MCF 10A (cell line): Measurements from ENCODE around the gene HS2ST1. TPM values are rescaled to one million over a fixed set of nuclear protein-coding genes. Genes with fewer than 3 reads are reported as not detected.

Experiments
- BruUV-seq: library from RNA; stranded (reverse); fragments of 400-500 nt; replicated peaks from 2 replicates; lab custom pipeline; 2021; lab: Mats Ljungman, UMichigan
- CTCF ChIA-PET: fragments of 300-600 bp; sonication (Branson Sonifier 250); formaldehyde crosslinking; extraction: SDS; loops from one replicate; lab custom pipeline; 2021; ENCODE audit warnings: antibody characterized with exemption, inconsistent platforms; lab: Yijun Ruan, JAX
- POLR2A ChIA-PET: fragments of 300-600, 350-650 bp; sonication (Branson Sonifier 250); formaldehyde crosslinking; extraction: SDS; loops from one replicate; lab custom pipeline; 2020; ENCODE audit warnings: antibody characterized with exemption, inconsistent platforms; lab: Yijun Ruan, JAX
- DNase-seq: peaks from one replicate; pipeline ENCODE4 v3.0.0-alpha.2; 2018; ENCODE audit not compliant: unreplicated experiment
- H3K27ac Mint-ChIP-seq: one replicate; pipeline ENCODE4 v1.8.0; 2022; ENCODE audit warnings: mild to moderate bottlenecking, low read depth, mixed read lengths; ENCODE audit not compliant: unreplicated experiment
- H3K27me3 Mint-ChIP-seq: one replicate; pipeline ENCODE4 v1.8.0; 2022; ENCODE audit warnings: mixed read lengths; ENCODE audit not compliant: insufficient read depth, unreplicated experiment
- H3K36me3 Mint-ChIP-seq: one replicate; pipeline ENCODE4 v1.8.0; 2022; ENCODE audit warnings: mild to moderate bottlenecking, moderate library complexity, mixed read lengths; ENCODE audit not compliant: insufficient read depth, unreplicated experiment
- H3K4me1 Mint-ChIP-seq: one replicate; pipeline ENCODE4 v1.8.0; 2022; ENCODE audit warnings: mixed read lengths; ENCODE audit not compliant: insufficient read depth, unreplicated experiment
- H3K4me3 Mint-ChIP-seq: one replicate; pipeline ENCODE4 v1.8.0; 2022; ENCODE audit warnings: mild to moderate bottlenecking, moderate library complexity, mixed read lengths; ENCODE audit not compliant: unreplicated experiment
- H3K9me3 Mint-ChIP-seq: one replicate; pipeline ENCODE4 v1.8.0; 2022; ENCODE audit warnings: mixed read lengths; ENCODE audit not compliant: unreplicated experiment
- CTCF ChIP-seq: fragments of 200-600 bp; IDR thresholded peaks from one replicate; pipeline ENCODE4 v1.8.0; 2022; ENCODE audit warnings: antibody characterized with exemption, mild to moderate bottlenecking; ENCODE audit not compliant: unreplicated experiment
- intact Hi-C: fragments of 100-400 bp; cut with micrococcal nuclease; formaldehyde crosslinking; loops from 2 replicates; pipeline ENCODE4 v1.14.1; 2022
- total RNA-seq: library from RNA; stranded (reverse); gene quantifications from 2 replicates; pipeline ENCODE4 v1.2.3, GENCODE V29; 2022

HS2ST1 gene
- total RNA-seq, 1 experiment from 2014 or later: 20.4 TPM

GRCh38 chr1:87100271-87100670, 185.8 kb downstream of the HS2ST1 start:
- Mint-ChIP-seq H3K27ac (no peak overlapping the region), H3K27me3 (no peaks in the 10 kb centered on the region), H3K36me3 (no peaks in the 10 kb centered on the region), H3K4me3 (no peak overlapping the region), H3K4me1 (peaks cover 12% of the 10 kb centered on the region), H3K9me3 (no peaks in the 10 kb centered on the region)
- intact Hi-C loops: no loop called here
- TF ChIP-seq CTCF: no peak
- BruUV-seq: no TSS peak
- ChIA-PET POLR2A (interaction anchor here (0.7 kb wide), 1 partner anchor 242 kb away, joined by 3 read pairs; no protein-coding TSS in a partner anchor), CTCF (interaction anchor here (1.2 to 1.3 kb wide), 2 partner anchors 14 to 16 kb away, joined by 3 read pairs; no protein-coding TSS in a partner anchor)
- no peak for DNase-seq

GRCh38 chr1:87103074-87103473, 188.6 kb downstream of the HS2ST1 start:
- intact Hi-C loops: no loop called here
- Mint-ChIP-seq H3K36me3 (no peaks in the 10 kb centered on the region), H3K9me3 (no peaks in the 10 kb centered on the region), H3K27ac (no peak overlapping the region), H3K4me3 (no peak overlapping the region), H3K27me3 (no peaks in the 10 kb centered on the region), H3K4me1 (peaks cover 13% of the 10 kb centered on the region)
- POLR2A ChIA-PET: interaction anchor here (0.6 kb wide), 1 partner anchor 47 kb away, joined by 3 read pairs; no protein-coding TSS in a partner anchor
- CTCF ChIA-PET: interaction anchor here (0.5 to 0.7 kb wide), 2 partner anchors 77 to 718 kb away, joined by 3 read pairs; no protein-coding TSS in a partner anchor
- no TSS peak for BruUV-seq
- DNase-seq: no peak
- TF ChIP-seq CTCF: no peak

- POLR2A ChIA-PET: no interaction called here
- CTCF ChIA-PET: interaction anchor here (0.5 to 1.0 kb wide), 3 partner anchors 11 to 1223 kb away, joined by 3 read pairs; no protein-coding TSS in a partner anchor
Measured at GRCh38 chr1:87104140-87104539, 189.7 kb downstream of the HS2ST1 start.

GRCh38 chr1:87104945-87105344, 190.5 kb downstream of the HS2ST1 start:
- peak overlapping the region; percentile 79 for H3K27ac Mint-ChIP-seq
- no peak for TF ChIP-seq CTCF
- H3K9me3 Mint-ChIP-seq: no peaks in the 10 kb centered on the region
- POLR2A ChIA-PET: no interaction called here
- no peaks in the 10 kb centered on the region for H3K36me3 Mint-ChIP-seq
- CTCF ChIA-PET: no interaction called here
- intact Hi-C loops: no loop called here
- BruUV-seq: no TSS peak
- H3K27me3 Mint-ChIP-seq: no peaks in the 10 kb centered on the region
- peaks cover 13% of the 10 kb centered on the region for H3K4me1 Mint-ChIP-seq
- DNase-seq: peak; percentile 22
- no peak overlapping the region for H3K4me3 Mint-ChIP-seq

More at GRCh38 chr1:87104140-87104539, 189.7 kb downstream of the HS2ST1 start:
- DNase-seq: no peak
- H3K9me3 Mint-ChIP-seq: no peaks in the 10 kb centered on the region
- no peaks in the 10 kb centered on the region for H3K27me3 Mint-ChIP-seq
- H3K36me3 Mint-ChIP-seq: no peaks in the 10 kb centered on the region
- H3K27ac Mint-ChIP-seq: peak overlapping the region; percentile 79
- peaks cover 13% of the 10 kb centered on the region for H3K4me1 Mint-ChIP-seq
- no TSS peak for BruUV-seq
- TF ChIP-seq CTCF: no peak
- H3K4me3 Mint-ChIP-seq: no peak overlapping the region
- intact Hi-C loops: no loop called here
